AG04450 (cell line): ENCODE measurements around the gene SPATA20. TPM values are rescaled to one million over a fixed set of nuclear protein-coding genes. Genes with fewer than 3 reads are reported as not detected.
A peak's percentile ranks its signal among the peaks of the same experiment; 100 is the strongest.

Experiments used
- CTCF ChIA-PET: fragments of 300-600, 350-600 bp; formaldehyde crosslinking; extraction: SDS; loops from one replicate; lab custom pipeline; 2022; ENCODE audit warnings: antibody characterized with exemption, inconsistent platforms; lab: Charles Lee
- POLR2A ChIA-PET: fragments of 350-600 bp; formaldehyde crosslinking; extraction: SDS; loops from one replicate; lab custom pipeline; 2021; ENCODE audit warnings: antibody characterized with exemption, inconsistent platforms; lab: Yijun Ruan, JAX
- DNase-seq: peaks from one replicate; pipeline ENCODE4 v3.0.0-alpha.2; 2011; ENCODE audit warnings: low read depth, low spot score
- H3K27ac ChIP-seq: one replicate; pipeline ENCODE4 v1.5.1; 2012; ENCODE audit warnings: low read depth, low read length, control low read depth
- H3K27me3 ChIP-seq: one replicate; pipeline ENCODE4 v1.6.0; 2012; ENCODE audit warnings: low read length; ENCODE audit not compliant: control insufficient read depth, insufficient read depth
- H3K4me3 ChIP-seq: 2 replicates; pipeline ENCODE4 v1.5.1; 2011; ENCODE audit warnings: mild to moderate bottlenecking, low read depth, low read length, control low read depth
- H3K9me3 ChIP-seq: 2 replicates; pipeline ENCODE4 v1.5.1; 2012; ENCODE audit warnings: low read length; ENCODE audit not compliant: control insufficient read depth, insufficient read depth
- polyA plus RNA-seq: library from polyadenylated mRNA; depleted of rRNA; stranded (reverse); fragments of >200 nt; gene quantifications from 2 replicates; pipeline ENCODE4 v1.2.3, GENCODE V29; 2011
- TF ChIP-seq, protein P1 (sequence below): IDR thresholded peaks from 2 replicates; pipeline ENCODE4 v1.5.1; 2011; ENCODE audit warnings: low read depth, low read length, control low read depth, inconsistent platforms

The SPATA20 gene
- polyA plus RNA-seq, 1 experiment = 17.1 TPM

DNA sequence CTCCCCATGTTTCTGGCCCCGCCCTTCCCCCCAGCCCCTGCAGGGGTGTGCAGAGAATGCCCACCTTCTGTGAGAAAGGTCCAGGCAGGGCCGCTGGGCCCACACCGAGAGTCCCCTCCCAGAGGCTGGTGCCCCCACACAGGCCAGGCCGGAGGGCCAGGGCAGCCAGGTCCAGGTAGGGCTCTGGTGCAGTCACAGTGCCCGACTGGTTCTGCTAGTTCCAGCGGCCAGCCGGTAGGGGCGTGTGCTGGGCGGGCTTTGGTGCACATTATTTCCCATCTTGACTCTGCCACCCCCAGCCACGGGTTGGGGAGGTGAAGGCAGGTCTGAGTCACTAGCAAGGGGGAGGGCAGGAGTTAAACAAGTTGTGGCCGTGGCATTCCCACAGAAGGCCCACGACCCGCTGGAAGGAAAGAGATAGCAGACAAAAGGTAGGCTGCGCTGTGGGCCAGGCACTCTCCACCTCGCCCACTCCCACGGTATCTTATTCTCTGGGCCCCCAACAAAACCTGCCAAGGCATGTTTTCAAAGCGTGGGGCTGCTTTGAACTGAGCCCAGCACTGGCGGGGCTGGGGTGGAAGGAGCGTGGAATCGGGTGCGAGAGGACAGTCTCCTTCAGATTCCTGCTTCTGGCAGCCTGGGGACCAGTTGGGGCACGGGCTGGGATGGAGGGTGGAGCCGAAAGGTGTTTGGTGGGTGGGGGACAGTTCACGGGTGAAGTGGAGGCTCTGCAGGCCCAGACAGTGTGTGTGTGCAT is 12.6 kb upstream of the SPATA20 start:
- POLR2A ChIA-PET = no interaction called here
- H3K9me3 ChIP-seq = no peaks in the 10 kb centered on the region; the same call in 1 of the 2 replicates
- TF ChIP-seq, protein P1, sequence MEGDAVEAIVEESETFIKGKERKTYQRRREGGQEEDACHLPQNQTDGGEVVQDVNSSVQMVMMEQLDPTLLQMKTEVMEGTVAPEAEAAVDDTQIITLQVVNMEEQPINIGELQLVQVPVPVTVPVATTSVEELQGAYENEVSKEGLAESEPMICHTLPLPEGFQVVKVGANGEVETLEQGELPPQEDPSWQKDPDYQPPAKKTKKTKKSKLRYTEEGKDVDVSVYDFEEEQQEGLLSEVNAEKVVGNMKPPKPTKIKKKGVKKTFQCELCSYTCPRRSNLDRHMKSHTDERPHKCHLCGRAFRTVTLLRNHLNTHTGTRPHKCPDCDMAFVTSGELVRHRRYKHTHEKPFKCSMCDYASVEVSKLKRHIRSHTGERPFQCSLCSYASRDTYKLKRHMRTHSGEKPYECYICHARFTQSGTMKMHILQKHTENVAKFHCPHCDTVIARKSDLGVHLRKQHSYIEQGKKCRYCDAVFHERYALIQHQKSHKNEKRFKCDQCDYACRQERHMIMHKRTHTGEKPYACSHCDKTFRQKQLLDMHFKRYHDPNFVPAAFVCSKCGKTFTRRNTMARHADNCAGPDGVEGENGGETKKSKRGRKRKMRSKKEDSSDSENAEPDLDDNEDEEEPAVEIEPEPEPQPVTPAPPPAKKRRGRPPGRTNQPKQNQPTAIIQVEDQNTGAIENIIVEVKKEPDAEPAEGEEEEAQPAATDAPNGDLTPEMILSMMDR = 0 out of 2 replicates have a peak, but pooled peaks have one; percentile 16
- no peak overlapping the region for H3K27ac ChIP-seq
- DNase-seq = no peak
- CTCF ChIA-PET = no interaction called here
- no peak overlapping the region for H3K4me3 ChIP-seq
- H3K27me3 ChIP-seq = peaks cover 37% of the 10 kb centered on the region

DNA sequence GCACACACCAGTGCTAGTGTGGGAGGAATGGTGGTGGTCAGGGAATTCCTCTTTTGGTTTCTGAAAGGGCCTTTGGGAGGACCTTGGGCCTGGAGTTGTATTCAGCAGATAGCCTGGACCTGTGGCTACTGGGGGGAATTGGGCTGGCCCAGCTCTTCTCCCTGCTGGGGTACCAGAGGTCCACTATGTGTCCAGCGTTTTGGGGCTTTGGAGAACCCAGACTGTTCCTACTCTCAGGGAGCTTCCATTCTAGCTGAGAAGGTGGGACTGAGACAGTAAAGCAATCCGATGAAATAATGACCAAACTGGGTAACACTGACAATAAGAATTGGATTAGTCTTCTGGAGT is 12.0 kb upstream of the SPATA20 start:
- CTCF ChIA-PET = no interaction called here
- peaks cover 33% of the 10 kb centered on the region for H3K27me3 ChIP-seq

DNA sequence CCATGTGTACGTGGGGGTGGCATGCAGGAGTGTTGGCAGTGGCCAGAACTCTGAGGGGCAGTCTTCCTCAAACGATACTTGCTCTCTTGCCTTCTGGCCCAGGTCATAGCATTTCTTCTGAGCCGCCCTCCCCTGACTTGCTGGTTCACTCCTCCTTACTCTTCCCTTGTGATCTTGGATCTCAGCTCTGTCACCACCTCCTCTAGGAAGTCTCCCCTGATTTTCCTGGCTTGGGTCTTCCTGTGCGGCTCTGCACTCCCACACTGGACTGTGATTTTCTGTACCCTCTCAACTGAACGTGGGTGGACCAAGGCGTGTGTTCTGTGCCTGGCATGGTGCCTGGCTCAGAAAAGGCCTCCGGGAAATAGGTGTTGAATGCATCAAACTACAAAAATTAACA is 11.6 kb upstream of the SPATA20 start:
- ChIA-PET POLR2A (no interaction called here), CTCF (no interaction called here)
- no peak for DNase-seq
- Histone ChIP-seq H3K4me3 (no peak overlapping the region), H3K27ac (no peak overlapping the region), H3K27me3 (peaks cover 29% of the 10 kb centered on the region), H3K9me3 (no peaks in the 10 kb centered on the region; the same call in 1 of the 2 replicates)
- TF ChIP-seq, protein P1 = no peak

More for the DNA sequence above, 12.0 kb upstream of the SPATA20 start:
- H3K4me3 ChIP-seq = no peak overlapping the region
- TF ChIP-seq, protein P1 = no peak
- no peak for DNase-seq
- no peak overlapping the region for H3K27ac ChIP-seq
- POLR2A ChIA-PET = no interaction called here
- H3K9me3 ChIP-seq = no peaks in the 10 kb centered on the region; the same call in 1 of the 2 replicates

DNA sequence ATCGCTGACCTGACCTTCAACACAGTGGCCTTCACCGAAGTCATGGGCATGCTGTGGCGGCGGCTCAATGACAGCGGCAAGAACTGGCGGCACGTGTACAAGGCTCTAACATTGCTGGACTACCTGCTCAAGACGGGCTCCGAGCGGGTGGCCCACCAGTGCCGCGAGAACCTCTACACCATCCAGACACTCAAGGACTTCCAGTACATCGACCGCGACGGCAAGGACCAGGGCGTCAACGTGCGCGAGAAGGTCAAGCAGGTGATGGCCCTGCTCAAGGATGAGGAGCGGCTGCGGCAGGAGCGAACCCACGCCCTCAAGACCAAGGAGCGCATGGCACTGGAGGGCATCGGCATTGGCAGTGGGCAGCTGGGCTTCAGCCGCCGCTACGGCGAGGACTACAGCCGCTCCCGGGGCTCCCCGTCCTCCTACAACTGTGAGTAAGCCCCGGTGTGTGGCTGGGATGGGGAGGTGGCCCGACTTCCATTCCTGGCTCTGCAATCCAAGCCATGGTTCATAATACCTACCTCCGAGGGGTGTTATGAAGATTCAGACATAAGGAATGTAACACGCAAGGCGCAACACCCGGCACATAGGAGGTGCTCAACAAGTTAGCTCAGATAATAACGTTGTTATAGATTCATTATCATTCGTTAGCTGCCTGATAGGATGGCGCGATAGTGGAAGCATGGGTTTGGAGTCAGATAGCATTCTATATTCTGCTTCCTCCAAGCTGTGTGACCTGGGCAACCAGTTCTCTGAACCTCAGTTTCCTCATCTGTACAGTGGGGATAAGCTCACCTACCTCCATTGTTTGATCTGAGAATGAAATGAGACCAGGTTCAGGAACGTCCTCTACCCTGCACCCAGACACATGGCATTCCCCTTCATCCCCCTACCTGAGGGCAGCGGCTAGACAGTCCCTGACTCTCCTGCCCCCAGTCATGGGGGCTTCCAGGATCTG is 10.0 kb upstream of the SPATA20 start:
- H3K9me3 ChIP-seq = no peaks in the 10 kb centered on the region; the same call in 1 of the 2 replicates
- ChIA-PET POLR2A (no interaction called here), CTCF (no interaction called here)
- TF ChIP-seq, protein P1 = no peak
- H3K4me3 ChIP-seq = no peak overlapping the region
- H3K27me3 ChIP-seq = peaks cover 17% of the 10 kb centered on the region
- no peak for DNase-seq
- no peak overlapping the region for H3K27ac ChIP-seq
